ENCODE results near the gene ZSCAN1. TPM values are rescaled to one million over a fixed set of nuclear protein-coding genes. Genes with fewer than 3 reads are reported as not detected.

ZSCAN1 gene
- total and polyA plus RNA-seq, 2 of the 4 experiments (the other 2 are of a cell fraction) = not detected

- H2BK20ac ChIP-seq (ENCODE audit: low read depth, low read length) = no peak overlapping the region
- DNase-seq = no peak
These were observed 59.2 kb downstream of the ZSCAN1 start for GRCh38 chr19:58093071-58093470.

More at GRCh38 chr19:58093071-58093470, 59.2 kb downstream of the ZSCAN1 start:
- in situ Hi-C loops (cut with MboI; ENCODE audit: low sequenced_read_pairs) (no loop called here), dilution Hi-C loops (cut with HindIII; ENCODE audit: low sequenced_read_pairs, unreplicated experiment) (no loop called here), intact Hi-C loops (cut with micrococcal nuclease) (no loop called here)
- Histone ChIP-seq H4K8ac (ENCODE audit: low read depth in 2 of 2, low read length in 2 of 2) (no peak overlapping the region), H3K4me3 (ENCODE audit: insufficient read depth, low read depth, low read length) (no peak overlapping the region), H2AK5ac (ENCODE audit: low read depth, low read length) (no peak overlapping the region), H3K56ac (ENCODE audit: extremely low read depth, insufficient read depth, low read length) (no peak overlapping the region), H3K36me3 (ENCODE audit: control insufficient read depth, insufficient read depth, low read length) (peaks cover 14% of the 10 kb centered on the region), H2BK5ac (ENCODE audit: low read depth, low read length, poor library complexity, severe bottlenecking) (no peak overlapping the region), H4K91ac (ENCODE audit: insufficient read depth, low read depth, low read length) (no peak overlapping the region), H3K14ac (replicated peaks; ENCODE audit: low read depth, low read length) (no peak overlapping the region), H3K9me1 (ENCODE audit: insufficient read depth, low read length) (no peaks in the 10 kb centered on the region), H2BK15ac (ENCODE audit: low read depth, low read length) (no peak overlapping the region), H4K20me1 (ENCODE audit: insufficient read depth, low read length) (no peaks in the 10 kb centered on the region), H3K27me3 (ENCODE audit: control insufficient read depth, insufficient read depth, low read length) (no peaks in the 10 kb centered on the region), H3K4ac (ENCODE audit: low read depth, low read length) (no peak overlapping the region), H2BK120ac (ENCODE audit: low read depth, low read length) (no peak overlapping the region), H4K5ac (ENCODE audit: low read depth, low read length) (no peak overlapping the region), H3K27ac (ENCODE audit: insufficient read depth, low read length) (no peak overlapping the region), H3K4me1 (ENCODE audit: control insufficient read depth, insufficient read depth, low read length) (no peaks in the 10 kb centered on the region), H2AFZ (replicated peaks; ENCODE audit: low read length, poor library complexity) (no peak overlapping the region), H3K79me1 (ENCODE audit: low read depth in 1 of 2, low read length in 2 of 2) (no peaks in the 10 kb centered on the region), H3K18ac (ENCODE audit: low read depth, low read length) (no peak overlapping the region), H3K4me2 (ENCODE audit: low read depth, low read length) (no peak overlapping the region), H2AK9ac (replicated peaks; ENCODE audit: low read depth, low read length, poor library complexity) (no peak overlapping the region), H3K9ac (ENCODE audit: low read depth, low read length) (no peak overlapping the region), H3K9me3 (ENCODE audit: control insufficient read depth, insufficient read depth, low read length) (peaks cover 67% of the 10 kb centered on the region), H3K23ac (ENCODE audit: low read depth, low read length) (no peak overlapping the region)
- ChIA-PET POLR2A (ENCODE audit: unreplicated experiment) (no interaction called here), CTCF (no interaction called here)
- 70% methylated on average over 2 of the region's 7 CpGs; no CpG with 5 or more reads in 1 of the 2 experiments for WGBS, 2 experiments (ENCODE audit: extremely low coverage in 2 of 2, insufficient read length in 1 of 2)
- no peak for ATAC-seq (ENCODE audit: low read depth)
- no peak for TF ChIP-seq CEBPB (IDR thresholded peaks at IDR 0.05; ENCODE audit: low read depth, low read length)
- no peak for TF ChIP-seq RAD21 (IDR thresholded peaks at IDR 0.05; ENCODE audit: low read length)
- no peak for TF ChIP-seq CHD1 (IDR thresholded peaks at IDR 0.05; ENCODE audit: low read depth, low read length)
- TF ChIP-seq RFX5 (IDR thresholded peaks at IDR 0.05; ENCODE audit: low read depth, low read length) = no peak
- TF ChIP-seq, protein P1, sequence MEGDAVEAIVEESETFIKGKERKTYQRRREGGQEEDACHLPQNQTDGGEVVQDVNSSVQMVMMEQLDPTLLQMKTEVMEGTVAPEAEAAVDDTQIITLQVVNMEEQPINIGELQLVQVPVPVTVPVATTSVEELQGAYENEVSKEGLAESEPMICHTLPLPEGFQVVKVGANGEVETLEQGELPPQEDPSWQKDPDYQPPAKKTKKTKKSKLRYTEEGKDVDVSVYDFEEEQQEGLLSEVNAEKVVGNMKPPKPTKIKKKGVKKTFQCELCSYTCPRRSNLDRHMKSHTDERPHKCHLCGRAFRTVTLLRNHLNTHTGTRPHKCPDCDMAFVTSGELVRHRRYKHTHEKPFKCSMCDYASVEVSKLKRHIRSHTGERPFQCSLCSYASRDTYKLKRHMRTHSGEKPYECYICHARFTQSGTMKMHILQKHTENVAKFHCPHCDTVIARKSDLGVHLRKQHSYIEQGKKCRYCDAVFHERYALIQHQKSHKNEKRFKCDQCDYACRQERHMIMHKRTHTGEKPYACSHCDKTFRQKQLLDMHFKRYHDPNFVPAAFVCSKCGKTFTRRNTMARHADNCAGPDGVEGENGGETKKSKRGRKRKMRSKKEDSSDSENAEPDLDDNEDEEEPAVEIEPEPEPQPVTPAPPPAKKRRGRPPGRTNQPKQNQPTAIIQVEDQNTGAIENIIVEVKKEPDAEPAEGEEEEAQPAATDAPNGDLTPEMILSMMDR (conservative IDR thresholded peaks at IDR 0.05; ENCODE audit: low read depth, low read length) = no peak
- TF ChIP-seq NFE2L2 (IDR thresholded peaks at IDR 0.05; ENCODE audit: low read depth, low read length) = no peak
- TF ChIP-seq RCOR1 (IDR thresholded peaks at IDR 0.05; ENCODE audit: insufficient replicate concordance, low read length) = no peak
- TF ChIP-seq SMC3 (IDR thresholded peaks at IDR 0.05; ENCODE audit: low read depth, low read length) = no peak
- no peak for TF ChIP-seq MAFK (IDR thresholded peaks at IDR 0.05; ENCODE audit: low read depth, low read length)
- BruUV-seq (replicated peaks) = no TSS peak
